Keratinocyte (primary cell): Measurements from ENCODE around the gene ITGAE. TPM values are rescaled to one million over a fixed set of nuclear protein-coding genes. Genes with fewer than 3 reads are reported as not detected.

ENCODE experiments used
- DNase-seq: peaks from one replicate; pipeline ENCODE4 v3.0.0-alpha.2; 2011; ENCODE audit warnings: low read depth, missing footprints, low spot score
- FAIRE-seq: peaks from 2 replicates; lab custom pipeline; 2011; peaks lifted over from hg19 to GRCh38; lab: Jason Lieb, UNC
- H2AFZ ChIP-seq: 2 replicates; pipeline ENCODE4 v1.6.0; 2012; ENCODE audit warnings: low read length, control low read depth, inconsistent platforms; ENCODE audit not compliant: control insufficient read depth
- H3K27ac ChIP-seq: 2 replicates; pipeline ENCODE4 v1.5.1; 2011; ENCODE audit warnings: low read length; ENCODE audit not compliant: control insufficient read depth, insufficient read depth
- H3K27me3 ChIP-seq: 3 replicates; pipeline ENCODE4 v1.6.0; 2011; ENCODE audit warnings: low read length; ENCODE audit not compliant: control insufficient read depth, insufficient read depth; ENCODE audit errors: extremely low read depth
- H3K36me3 ChIP-seq, 2 experiments: 2 replicates in 1 of 2; 3 replicates in 1 of 2; pipeline ENCODE4 v1.5.1; 2011; ENCODE audit warnings: low read length in 2 of 2, mild to moderate bottlenecking in 1 of 2; ENCODE audit not compliant: control insufficient read depth in 2 of 2, insufficient read depth in 2 of 2; ENCODE audit errors: extremely low read depth in 1 of 2
- H3K4me1 ChIP-seq: 3 replicates; pipeline ENCODE4 v1.5.1; 2011; ENCODE audit warnings: low read length; ENCODE audit not compliant: control insufficient read depth, insufficient read depth; ENCODE audit errors: extremely low read depth
- H3K4me2 ChIP-seq: 3 replicates; pipeline ENCODE4 v1.6.0; 2011; ENCODE audit warnings: low read depth, low read length; ENCODE audit not compliant: control insufficient read depth, insufficient read depth; ENCODE audit errors: extremely low read depth
- H3K4me3 ChIP-seq, 3 experiments: fragments of 200-600 bp in 1 of 3; sonication (generic) in 1 of 3; 2 replicates in 2 of 3; 3 replicates in 1 of 3; pipeline ENCODE4 v1.5.1; 2011 to 2016; ENCODE audit warnings: low read length in 3 of 3, mild to moderate bottlenecking in 3 of 3, control low read depth in 2 of 3, inconsistent platforms in 1 of 3, low read depth in 1 of 3, mixed read lengths in 1 of 3, mixed run types in 1 of 3, moderate library complexity in 1 of 3; ENCODE audit not compliant: control insufficient read depth in 2 of 3, insufficient read depth in 2 of 3; ENCODE audit errors: extremely low read depth in 1 of 3
- H3K79me2 ChIP-seq: 2 replicates; pipeline ENCODE4 v1.6.0; 2012; ENCODE audit warnings: low read length; ENCODE audit not compliant: control insufficient read depth, insufficient read depth
- H3K9ac ChIP-seq: 3 replicates; pipeline ENCODE4 v1.6.0; 2011; ENCODE audit warnings: low read length; ENCODE audit not compliant: control insufficient read depth, insufficient read depth; ENCODE audit errors: extremely low read depth
- H3K9me1 ChIP-seq: 3 replicates; pipeline ENCODE4 v1.6.0; 2011; ENCODE audit warnings: low read length; ENCODE audit not compliant: control insufficient read depth, insufficient read depth; ENCODE audit errors: extremely low read depth
- H3K9me3 ChIP-seq: 2 replicates; pipeline ENCODE4 v1.5.1; 2012; ENCODE audit warnings: low read depth, low read length; ENCODE audit not compliant: control insufficient read depth
- H4K20me1 ChIP-seq: 3 replicates; pipeline ENCODE4 v1.6.0; 2011; ENCODE audit warnings: low read length; ENCODE audit not compliant: control insufficient read depth, insufficient read depth; ENCODE audit errors: extremely low read depth
- EZH2 ChIP-seq: IDR thresholded peaks from one replicate; pipeline ENCODE4 v1.6.1; 2012; ENCODE audit warnings: inconsistent platforms, mild to moderate bottlenecking, low read length, moderate library complexity
- dilution Hi-C: fragments of 300-500 bp; cut with MboI; formaldehyde crosslinking; loops from one replicate; pipeline ENCODE4 v1.7.0; 2020; ENCODE audit warnings: low sequenced_read_pairs; ENCODE audit not compliant: extremely low pct_ligation_motif_present
- polyA plus RNA-seq, 5 experiments: library from polyadenylated mRNA; depleted of rRNA in 3 of 5; stranded (reverse) in 3 of 5; stranded (forward) in 1 of 5; unstranded in 1 of 5; fragments of >200 nt; gene quantifications; 1 replicate in 1 of 5; 2 replicates in 3 of 5; 3 replicates in 1 of 5; pipeline versions ENCODE4 v1.2.1 to v1.2.3, GENCODE V29; 2011 to 2012; ENCODE audit warnings: missing spikeins in 2 of 5, low read depth in 1 of 5, low replicate concordance in 1 of 5
- TF ChIP-seq, protein P1 (sequence below), 3 experiments: IDR thresholded peaks in 1 of 3; conservative IDR thresholded peaks in 1 of 3; optimal IDR thresholded peaks in 1 of 3; 2 replicates in 2 of 3; 3 replicates in 1 of 3; pipeline versions ENCODE3 to v1.5.1; 2011; ENCODE audit warnings: low read length in 3 of 3, mild to moderate bottlenecking in 3 of 3, moderate library complexity in 2 of 3, control low read depth in 1 of 3, inconsistent platforms in 1 of 3; ENCODE audit not compliant: insufficient read depth in 2 of 3; ENCODE audit errors: extremely low read depth in 1 of 3

The ITGAE gene
- polyA plus RNA-seq, 1 donor (not counting 4 experiments of a cell fraction or from before 2014, with no cell fraction given), result 66.6 TPM

DNA sequence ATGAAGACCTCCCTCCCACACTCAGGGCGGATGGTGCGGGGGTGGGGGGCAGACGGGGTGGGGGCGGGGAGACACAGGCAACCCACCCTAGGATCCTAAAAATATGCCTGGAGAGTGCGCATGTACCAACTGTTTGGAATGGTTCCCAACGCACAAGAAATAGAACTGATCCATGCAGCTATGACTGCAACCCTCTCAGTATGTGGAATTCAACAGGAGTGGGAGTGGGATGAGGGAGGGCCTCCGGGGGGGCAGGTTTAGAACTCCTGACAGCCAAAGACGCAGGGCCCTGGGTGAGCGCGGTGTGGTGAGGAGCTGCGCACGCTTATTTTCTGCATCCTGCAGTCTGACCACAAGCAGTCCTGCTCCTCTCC is 103.9 kb downstream of the ITGAE start:
- DNase-seq (no peak), FAIRE-seq (no peak)
- Histone ChIP-seq H3K27me3 (peaks cover 35% of the 10 kb centered on the region), H3K4me3 (no peak overlapping the region), H4K20me1 (no peaks in the 10 kb centered on the region), H3K4me1 (peaks cover 4% of the 10 kb centered on the region), H2AFZ (no peak overlapping the region), H3K4me2 (no peak overlapping the region), H3K9me3 (peaks cover 5% of the 10 kb centered on the region), H3K79me2 (no peaks in the 10 kb centered on the region), H3K36me3 (no peaks in the 10 kb centered on the region), H3K27ac (no peak overlapping the region), H3K9ac (no peak overlapping the region), H3K9me1 (no peaks in the 10 kb centered on the region)
- dilution Hi-C loops, result no loop called here
- TF ChIP-seq, protein P1, sequence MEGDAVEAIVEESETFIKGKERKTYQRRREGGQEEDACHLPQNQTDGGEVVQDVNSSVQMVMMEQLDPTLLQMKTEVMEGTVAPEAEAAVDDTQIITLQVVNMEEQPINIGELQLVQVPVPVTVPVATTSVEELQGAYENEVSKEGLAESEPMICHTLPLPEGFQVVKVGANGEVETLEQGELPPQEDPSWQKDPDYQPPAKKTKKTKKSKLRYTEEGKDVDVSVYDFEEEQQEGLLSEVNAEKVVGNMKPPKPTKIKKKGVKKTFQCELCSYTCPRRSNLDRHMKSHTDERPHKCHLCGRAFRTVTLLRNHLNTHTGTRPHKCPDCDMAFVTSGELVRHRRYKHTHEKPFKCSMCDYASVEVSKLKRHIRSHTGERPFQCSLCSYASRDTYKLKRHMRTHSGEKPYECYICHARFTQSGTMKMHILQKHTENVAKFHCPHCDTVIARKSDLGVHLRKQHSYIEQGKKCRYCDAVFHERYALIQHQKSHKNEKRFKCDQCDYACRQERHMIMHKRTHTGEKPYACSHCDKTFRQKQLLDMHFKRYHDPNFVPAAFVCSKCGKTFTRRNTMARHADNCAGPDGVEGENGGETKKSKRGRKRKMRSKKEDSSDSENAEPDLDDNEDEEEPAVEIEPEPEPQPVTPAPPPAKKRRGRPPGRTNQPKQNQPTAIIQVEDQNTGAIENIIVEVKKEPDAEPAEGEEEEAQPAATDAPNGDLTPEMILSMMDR (optimal IDR thresholded peaks at IDR 0.05 in 1 of 3, IDR thresholded peaks at IDR 0.05 in 1 of 3, conservative IDR thresholded peaks at IDR 0.05 in 1 of 3; ENCODE audit: extremely low read depth in 1 of 3, insufficient read depth in 2 of 3, low read length in 3 of 3), result no peak
- TF ChIP-seq EZH2, result no peak

DNA sequence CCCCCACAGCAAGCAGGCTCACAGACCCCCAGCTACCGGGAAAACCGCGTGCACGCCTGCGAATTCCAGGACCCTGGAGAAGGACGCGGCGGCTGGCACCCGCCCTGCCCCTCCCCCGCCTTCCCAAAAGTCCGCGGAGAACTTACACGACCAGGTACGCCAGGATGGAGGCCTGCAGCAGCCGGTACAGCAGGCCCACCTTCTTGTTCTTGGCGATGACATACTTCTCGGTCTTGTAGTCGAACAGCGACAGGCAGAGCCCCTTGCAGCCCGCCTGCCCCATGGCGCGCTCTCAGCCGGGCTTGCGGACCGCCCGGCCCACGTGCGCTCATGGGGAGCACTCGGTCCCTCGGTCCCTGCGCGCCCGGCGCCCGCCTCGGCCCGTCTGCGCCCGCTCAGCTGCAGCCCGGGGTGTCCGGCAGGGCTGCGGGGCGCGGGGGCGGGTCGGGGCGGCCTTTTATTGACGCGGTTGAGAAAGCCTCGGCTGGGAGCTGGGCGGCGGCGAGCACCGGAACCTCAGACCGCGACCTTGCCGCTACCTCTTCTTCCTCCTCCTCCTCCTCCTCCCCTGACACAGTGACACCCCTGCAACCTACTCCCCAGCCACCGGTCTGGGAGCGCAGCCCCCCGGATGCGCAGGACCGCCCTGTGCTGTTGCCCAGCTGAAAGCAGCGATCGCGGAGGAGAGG is 105.1 kb downstream of the ITGAE start, which contains the start of gene P2RX5:
TSS of gene P2RX5 (minus strand) at position 433 of the 689 bp plus-strand sequence. CDS start at position 283, 150 bp downstream.
- DNase-seq, result no peak
- TF ChIP-seq, protein P1 (optimal IDR thresholded peaks at IDR 0.05 in 1 of 3, IDR thresholded peaks at IDR 0.05 in 1 of 3, conservative IDR thresholded peaks at IDR 0.05 in 1 of 3; ENCODE audit: extremely low read depth in 1 of 3, insufficient read depth in 2 of 3, low read length in 3 of 3), result no peak
- TF ChIP-seq EZH2, result no peak
- Histone ChIP-seq H4K20me1 (no peaks in the 10 kb centered on the region), H3K9me3 (peaks cover 5% of the 10 kb centered on the region), H3K27ac (no peak within 1 kb of the TSS), H3K9ac (no peak within 1 kb of the TSS), H3K27me3 (peaks cover 42% of the 10 kb centered on the region), H3K36me3 (no peaks in the 10 kb centered on the region), H3K4me2 (peak within 1 kb of the TSS; percentile 77), H3K4me1 (peaks cover 4% of the 10 kb centered on the region), H3K79me2 (no peaks in the 10 kb centered on the region), H2AFZ (peak within 1 kb of the TSS; percentile 74), H3K9me1 (no peaks in the 10 kb centered on the region), H3K4me3 (peak within 1 kb of the TSS; percentile 36 to 73 (median 66))
- no peak for FAIRE-seq
- dilution Hi-C loops, result no loop called here
